GM12874 (cell line): ENCODE data around the gene LCE2A.
"Not testable (repeated sequence)": the region's sequence is repeated elsewhere in the genome, so short reads cannot be mapped to it uniquely, and the experiment has no call there.

Experiments
- CTCF ChIP-seq: IDR thresholded peaks from 2 replicates; pipeline ENCODE4 v1.5.1; 2011; ENCODE audit warnings: low read depth, mild to moderate bottlenecking, control low read depth, low read length, moderate library complexity; ENCODE audit not compliant: insufficient read depth

LCE2A gene

GRCh38 chr1:152673016-152673415, 25.1 kb upstream of the LCE2A start:
- TF ChIP-seq CTCF, result no peak

- not testable (repeated sequence) for TF ChIP-seq CTCF
These were observed 23.2 kb upstream of the LCE2A start, which contains the start of gene LCE2C for GRCh38 chr1:152674983-152675382. LCE2C (plus strand) TSS chr1:152675279; CDS start chr1:152676016, 737 bp downstream.

GRCh38 chr1:152679459-152679858, 18.7 kb upstream of the LCE2A start:
- TF ChIP-seq CTCF, result no peak

GRCh38 chr1:152681616-152682015, 16.5 kb upstream of the LCE2A start:
- TF ChIP-seq CTCF, result no peak

- TF ChIP-seq CTCF, result no peak
These were observed 14.3 kb upstream of the LCE2A start for GRCh38 chr1:152683846-152684245.

GRCh38 chr1:152685823-152686222, 12.3 kb upstream of the LCE2A start, which contains the start of gene LCE2B:
LCE2B (plus strand) TSS chr1:152686123; CDS start chr1:152686844, 721 bp downstream.
- not testable (repeated sequence) for TF ChIP-seq CTCF

- no peak for TF ChIP-seq CTCF
These were observed 1.6 kb downstream of the LCE2A start for GRCh38 chr1:152699746-152700145.

GRCh38 chr1:152707860-152708259, 9.7 kb downstream of the LCE2A start, which contains the start of gene LCE4A:
LCE4A (plus strand) TSS chr1:152708160; CDS start chr1:152709076, 916 bp downstream.
- TF ChIP-seq CTCF, result no peak
